Activated T-helper 1 cell treated with anti-CD3 and anti-CD28 coated beads, Interleukin-12 subunit alpha, Interleukin-12 subunit beta, Interleukin-2, Interleukin-4 antibody, amounts not matched to agents 30 ng/mL and 10 ng/mL and 1 ng/mL, durations not matched to agents 14 hours and 24 hours and 36 hours (primary cell): Measurements from ENCODE around the gene ATL2. TPM values are rescaled to one million over a fixed set of nuclear protein-coding genes. Genes with fewer than 3 reads are reported as not detected.
"Not testable (repeated sequence)": the region's sequence is repeated elsewhere in the genome, so short reads cannot be mapped to it uniquely, and the experiment has no call there.

Experiments used
- DNase-seq: peaks from one replicate; pipeline ENCODE4 v3.0.0; 2021; ENCODE audit warnings: low spot score
- H3K27ac Mint-ChIP-seq: one replicate; pipeline ENCODE4 v1.8.0; 2021; ENCODE audit warnings: mild to moderate bottlenecking, mixed read lengths
- H3K27me3 Mint-ChIP-seq: one replicate; pipeline ENCODE4 v1.8.0; 2022; ENCODE audit warnings: mild to moderate bottlenecking, moderate library complexity, mixed read lengths; ENCODE audit not compliant: insufficient read depth
- H3K36me3 Mint-ChIP-seq: one replicate; pipeline ENCODE4 v1.8.0; 2021; ENCODE audit warnings: low read depth, mixed read lengths
- H3K4me1 Mint-ChIP-seq: one replicate; pipeline ENCODE4 v1.8.0; 2021; ENCODE audit warnings: low read depth, mixed read lengths
- H3K4me3 Mint-ChIP-seq: one replicate; pipeline ENCODE4 v1.8.0; 2021; ENCODE audit warnings: mild to moderate bottlenecking, moderate library complexity, mixed read lengths
- H3K9me3 Mint-ChIP-seq: one replicate; pipeline ENCODE4 v1.8.0; 2021; ENCODE audit warnings: mixed read lengths
- intact Hi-C: fragments of 100-400 bp; cut with micrococcal nuclease; formaldehyde crosslinking; loops from one replicate; pipeline ENCODE4 v1.15.1; 2024
- total RNA-seq: library from RNA; stranded (reverse); gene quantifications from 2 replicates; pipeline ENCODE4 v1.2.3, GENCODE V29; 2022

ATL2 gene
- total RNA-seq, 1 donor from 2014 or later: 62.1 TPM

GRCh38 chr2:38407111-38407682, 30.1 kb upstream of the ATL2 start:
- no peaks in the 10 kb centered on the region for H3K36me3 Mint-ChIP-seq
- H3K27ac Mint-ChIP-seq: no peak overlapping the region
- no peak for DNase-seq
- intact Hi-C loops: loop anchor here (10.0 kb wide), 1 partner anchor 868 kb away; no protein-coding TSS in a partner anchor
- peaks cover 5% of the 10 kb centered on the region for H3K9me3 Mint-ChIP-seq
- H3K4me1 Mint-ChIP-seq: no peaks in the 10 kb centered on the region
- H3K27me3 Mint-ChIP-seq: peaks cover 2% of the 10 kb centered on the region
- no peak overlapping the region for H3K4me3 Mint-ChIP-seq

GRCh38 chr2:38406597-38407110, 29.6 kb upstream of the ATL2 start:
- H3K27me3 Mint-ChIP-seq: peaks cover 5% of the 10 kb centered on the region
- no peaks in the 10 kb centered on the region for H3K4me1 Mint-ChIP-seq
- intact Hi-C loops: loop anchor here (10.0 kb wide), 1 partner anchor 868 kb away; no protein-coding TSS in a partner anchor
- H3K27ac Mint-ChIP-seq: no peak overlapping the region
- DNase-seq: no peak
- no peaks in the 10 kb centered on the region for H3K36me3 Mint-ChIP-seq
- no peak overlapping the region for H3K4me3 Mint-ChIP-seq
- no peaks in the 10 kb centered on the region for H3K9me3 Mint-ChIP-seq

- Mint-ChIP-seq H3K9me3 (no peaks in the 10 kb centered on the region), H3K36me3 (no peaks in the 10 kb centered on the region), H3K27me3 (peaks cover 5% of the 10 kb centered on the region), H3K4me3 (no peak overlapping the region), H3K4me1 (no peaks in the 10 kb centered on the region), H3K27ac (no peak overlapping the region)
- DNase-seq: no peak
- intact Hi-C loops: loop anchor here (10.0 kb wide), 1 partner anchor 869 kb away; no protein-coding TSS in a partner anchor
Observed at GRCh38 chr2:38405917-38406596, 29.0 kb upstream of the ATL2 start.

GRCh38 chr2:38400513-38400912, 23.4 kb upstream of the ATL2 start:
- no peak overlapping the region for H3K27ac Mint-ChIP-seq
- no peak for DNase-seq
- no peaks in the 10 kb centered on the region for H3K36me3 Mint-ChIP-seq
- H3K27me3 Mint-ChIP-seq: peaks cover 4% of the 10 kb centered on the region
- no peaks in the 10 kb centered on the region for H3K9me3 Mint-ChIP-seq
- intact Hi-C loops: loop anchor here (10.0 kb wide), 1 partner anchor 874 kb away; no protein-coding TSS in a partner anchor
- H3K4me1 Mint-ChIP-seq: no peaks in the 10 kb centered on the region
- H3K4me3 Mint-ChIP-seq: no peak overlapping the region

GRCh38 chr2:38398739-38399138, 21.7 kb upstream of the ATL2 start:
- Mint-ChIP-seq H3K36me3 (no peaks in the 10 kb centered on the region), H3K27me3 (peaks cover 10% of the 10 kb centered on the region), H3K4me3 (no peak overlapping the region), H3K27ac (no peak overlapping the region), H3K4me1 (peaks cover 9% of the 10 kb centered on the region), H3K9me3 (no peaks in the 10 kb centered on the region)
- intact Hi-C loops: no loop called here
- DNase-seq: no peak

GRCh38 chr2:38394903-38395341, 17.8 kb upstream of the ATL2 start:
- Mint-ChIP-seq H3K9me3 (no peaks in the 10 kb centered on the region), H3K4me3 (no peak overlapping the region), H3K27me3 (peaks cover 15% of the 10 kb centered on the region), H3K36me3 (no peaks in the 10 kb centered on the region), H3K27ac (no peak overlapping the region), H3K4me1 (peaks cover 9% of the 10 kb centered on the region)
- intact Hi-C loops: loop anchor here (2.0 kb wide), 1 partner anchor 18 kb away; the partner anchor contains the start of gene ATL2
- no peak for DNase-seq

GRCh38 chr2:38394041-38394440, 17.0 kb upstream of the ATL2 start:
- H3K27ac Mint-ChIP-seq: no peak overlapping the region
- DNase-seq: no peak
- H3K36me3 Mint-ChIP-seq: no peaks in the 10 kb centered on the region
- no peak overlapping the region for H3K4me3 Mint-ChIP-seq
- H3K27me3 Mint-ChIP-seq: peaks cover 17% of the 10 kb centered on the region
- intact Hi-C loops: loop anchor here (2.0 kb wide), 1 partner anchor 17 kb away; the partner anchor contains the start of gene ATL2
- H3K4me1 Mint-ChIP-seq: peaks cover 12% of the 10 kb centered on the region
- H3K9me3 Mint-ChIP-seq: no peaks in the 10 kb centered on the region

- H3K4me1 Mint-ChIP-seq: peaks cover 32% of the 10 kb centered on the region
- peaks cover 17% of the 10 kb centered on the region for H3K27me3 Mint-ChIP-seq
Observed at GRCh38 chr2:38390947-38391346, 13.9 kb upstream of the ATL2 start.

GRCh38 chr2:38387887-38388286, 10.8 kb upstream of the ATL2 start:
- H3K9me3 Mint-ChIP-seq: no peaks in the 10 kb centered on the region
- H3K36me3 Mint-ChIP-seq: no peaks in the 10 kb centered on the region
- H3K4me1 Mint-ChIP-seq: peaks cover 23% of the 10 kb centered on the region
- peak; percentile 9 for DNase-seq
- H3K27ac Mint-ChIP-seq: no peak overlapping the region
- peaks cover 11% of the 10 kb centered on the region for H3K27me3 Mint-ChIP-seq
- H3K4me3 Mint-ChIP-seq: no peak overlapping the region
- intact Hi-C loops: loop anchor here (1.0 kb wide), 2 partner anchors 11 to 74 kb away; partner anchors contain the start of gene ATL2

More at GRCh38 chr2:38390947-38391346, 13.9 kb upstream of the ATL2 start:
- Mint-ChIP-seq H3K9me3 (no peaks in the 10 kb centered on the region), H3K27ac (no peak overlapping the region), H3K36me3 (no peaks in the 10 kb centered on the region), H3K4me3 (no peak overlapping the region)
- intact Hi-C loops: no loop called here
- DNase-seq: no peak

GRCh38 chr2:38386821-38387220, 9.7 kb upstream of the ATL2 start:
- H3K27ac Mint-ChIP-seq: no peak overlapping the region

GRCh38 chr2:38386377-38386776, 9.3 kb upstream of the ATL2 start:
- peaks cover 23% of the 10 kb centered on the region for H3K4me1 Mint-ChIP-seq
- intact Hi-C loops: no loop called here
- H3K9me3 Mint-ChIP-seq: no peaks in the 10 kb centered on the region
- peaks cover 10% of the 10 kb centered on the region for H3K27me3 Mint-ChIP-seq
- H3K36me3 Mint-ChIP-seq: no peaks in the 10 kb centered on the region
- DNase-seq: no peak
- H3K27ac Mint-ChIP-seq: no peak overlapping the region
- H3K4me3 Mint-ChIP-seq: no peak overlapping the region

More at GRCh38 chr2:38386821-38387220, 9.7 kb upstream of the ATL2 start:
- Mint-ChIP-seq H3K4me3 (no peak overlapping the region), H3K9me3 (no peaks in the 10 kb centered on the region), H3K4me1 (peaks cover 23% of the 10 kb centered on the region), H3K27me3 (peaks cover 12% of the 10 kb centered on the region), H3K36me3 (no peaks in the 10 kb centered on the region)
- intact Hi-C loops: no loop called here
- no peak for DNase-seq

GRCh38 chr2:38384338-38384737, 7.3 kb upstream of the ATL2 start:
- DNase-seq: no peak
- Mint-ChIP-seq H3K36me3 (peaks cover 2% of the 10 kb centered on the region), H3K4me1 (peaks cover 37% of the 10 kb centered on the region), H3K4me3 (no peak overlapping the region), H3K9me3 (no peaks in the 10 kb centered on the region), H3K27me3 (peaks cover 6% of the 10 kb centered on the region), H3K27ac (no peak overlapping the region)
- intact Hi-C loops: no loop called here

GRCh38 chr2:38383741-38384140, 6.7 kb upstream of the ATL2 start:
- H3K4me1 Mint-ChIP-seq: peaks cover 31% of the 10 kb centered on the region
- DNase-seq, H3K27me3 Mint-ChIP-seq, H3K4me3 Mint-ChIP-seq, H3K9me3 Mint-ChIP-seq, H3K27ac Mint-ChIP-seq, H3K36me3 Mint-ChIP-seq, intact Hi-C loops: not testable (repeated sequence)
